NCI-H2029 (cell line): Measurements from ENCODE around the gene PSMD3.
A peak's percentile ranks its signal among the peaks of the same experiment; 100 is the strongest.

Source experiments
- DNase-seq: peaks from one replicate; lab custom pipeline; 2025; lab: John Stamatoyannopoulos, UW

PSMD3 gene

GRCh38 chr17:39960524-39961041 is 20.0 kb upstream of the PSMD3 start:
- DNase-seq: no peak

GRCh38 chr17:39962642-39963220 is 17.9 kb upstream of the PSMD3 start, which contains the start of gene GSDMA:
Gene GSDMA (plus strand): TSS chr17:39963004. CDS start chr17:39965688, 2,684 bp downstream.
- no peak for DNase-seq

- peak; percentile 67 for DNase-seq
Observed at GRCh38 chr17:39963829-39964228, 16.8 kb upstream of the PSMD3 start.

- DNase-seq: no peak
Observed at GRCh38 chr17:39965017-39965699, 15.4 kb upstream of the PSMD3 start.

- DNase-seq: no peak
Observed at GRCh38 chr17:39966771-39967170, 13.8 kb upstream of the PSMD3 start.

GRCh38 chr17:39968761-39969160 is 11.8 kb upstream of the PSMD3 start:
- no peak for DNase-seq

GRCh38 chr17:39969375-39969774 is 11.2 kb upstream of the PSMD3 start:
- DNase-seq: no peak

GRCh38 chr17:39970157-39970692 is 10.4 kb upstream of the PSMD3 start:
- no peak for DNase-seq

GRCh38 chr17:39971076-39971603 is 9.5 kb upstream of the PSMD3 start:
- no peak for DNase-seq

- no peak for DNase-seq
Observed at GRCh38 chr17:39972271-39972670, 8.3 kb upstream of the PSMD3 start.

- no peak for DNase-seq
Observed at GRCh38 chr17:39973496-39973895, 7.1 kb upstream of the PSMD3 start.

- no peak for DNase-seq
Observed at GRCh38 chr17:39974433-39974832, 6.2 kb upstream of the PSMD3 start.

GRCh38 chr17:39975801-39976200 is 4.8 kb upstream of the PSMD3 start:
- DNase-seq: no peak

GRCh38 chr17:39979016-39979670 is 1.5 kb upstream of the PSMD3 start:
- DNase-seq: no peak

- no peak for DNase-seq
Observed at GRCh38 chr17:39979893-39980350, 685 bp upstream of the PSMD3 start.

GRCh38 chr17:39981207-39981741 is 667 bp downstream of the PSMD3 start:
- no peak for DNase-seq

GRCh38 chr17:39981766-39982375 is 1.3 kb downstream of the PSMD3 start:
- DNase-seq: no peak

GRCh38 chr17:39988206-39988810 is 7.7 kb downstream of the PSMD3 start:
- no peak for DNase-seq

GRCh38 chr17:39994448-39994847 is 13.8 kb downstream of the PSMD3 start:
- no peak for DNase-seq

- DNase-seq: no peak
Observed at GRCh38 chr17:39995438-39995837, 14.8 kb downstream of the PSMD3 start.

- DNase-seq: no peak
Observed at GRCh38 chr17:39996162-39996561, 15.6 kb downstream of the PSMD3 start.
